ENCODE measurements around the gene GMDS. TPM values are rescaled to one million over a fixed set of nuclear protein-coding genes. Genes with fewer than 3 reads are reported as not detected.

GMDS gene
- total and polyA plus RNA-seq, 2 donors (not counting 1 experiment from before 2014, with no cell fraction given): 11.5 to 16.4 TPM

GRCh38 chr6:2188856-2189384 lies 56.5 kb downstream of the GMDS start:
- peaks cover 13% of the 10 kb centered on the region for H3K79me2 ChIP-seq (ENCODE audit: control insufficient read depth, insufficient read depth, low read length)
- POLR2A ChIA-PET: no interaction called here

GRCh38 chr6:2188397-2188796 lies 57.0 kb downstream of the GMDS start:
- no CpG with 5 or more reads among the region's 5 CpGs for WGBS (ENCODE audit: insufficient coverage)
- Mint-ChIP-seq H3K27ac (no peak overlapping the region), H3K9me3 (ENCODE audit: insufficient read depth) (no peaks in the 10 kb centered on the region), H3K4me1 (peaks cover 4% of the 10 kb centered on the region), H3K4me3 (no peak overlapping the region), H3K27me3 (no peaks in the 10 kb centered on the region)
- Histone ChIP-seq H3K9me3 (ENCODE audit: control extremely low read depth in 1 of 3, control insufficient read depth in 2 of 3, insufficient read depth in 1 of 3, low read length in 2 of 3) (peaks cover 0 to 17% (median 0%) of the 10 kb centered on the region in 3 donors), H4K20me1 (ENCODE audit: control insufficient read depth, insufficient read depth, low read length, poor library complexity, severe bottlenecking) (peaks cover 20% of the 10 kb centered on the region), H3K9ac (ENCODE audit: low read length) (no peak overlapping the region), H3K4me2 (replicated peaks; ENCODE audit: low read depth, low read length, poor library complexity, severe bottlenecking) (no peak overlapping the region), H2AFZ (ENCODE audit: insufficient read depth, low read depth, low read length, poor library complexity, severe bottlenecking) (no peak overlapping the region), H3K4me3 (ENCODE audit: control extremely low read depth in 1 of 5, extremely low read depth in 1 of 5, insufficient read depth in 1 of 5, low read depth in 2 of 5, low read length in 4 of 5) (no peak overlapping the region), H3K4me1 (ENCODE audit: control insufficient read depth in 2 of 2, insufficient read depth in 2 of 2, low read length in 2 of 2) (no peaks in the 10 kb centered on the region), H3K27me3 (replicated peaks in 1 of 4; ENCODE audit: control extremely low read depth in 1 of 4, control insufficient read depth in 3 of 4, insufficient read depth in 4 of 4, low read length in 3 of 4) (no peaks in the 10 kb centered on the region), H3K27ac (ENCODE audit: low read length in 2 of 2) (no peak overlapping the region), H3K79me2 (ENCODE audit: control insufficient read depth, insufficient read depth, low read length) (peaks cover 13% of the 10 kb centered on the region), H3K36me3 (replicated peaks in 1 of 2; ENCODE audit: control extremely low read depth in 1 of 2, control insufficient read depth in 1 of 2, extremely low read depth in 1 of 2, insufficient read depth in 2 of 2, low read length in 1 of 2) (no peaks in the 10 kb centered on the region)
- intact Hi-C loops (cut with micrococcal nuclease): no loop called here
- POLR2A ChIA-PET: no interaction called here
- ATAC-seq (ENCODE audit: low read depth) (no peak), DNase-seq (no peak)
- CTCF ChIA-PET: interaction anchor here (1.0 kb wide), 1 partner anchor 84 kb away, joined by 3 read pairs; no protein-coding TSS in a partner anchor
- TF ChIP-seq, protein P1, sequence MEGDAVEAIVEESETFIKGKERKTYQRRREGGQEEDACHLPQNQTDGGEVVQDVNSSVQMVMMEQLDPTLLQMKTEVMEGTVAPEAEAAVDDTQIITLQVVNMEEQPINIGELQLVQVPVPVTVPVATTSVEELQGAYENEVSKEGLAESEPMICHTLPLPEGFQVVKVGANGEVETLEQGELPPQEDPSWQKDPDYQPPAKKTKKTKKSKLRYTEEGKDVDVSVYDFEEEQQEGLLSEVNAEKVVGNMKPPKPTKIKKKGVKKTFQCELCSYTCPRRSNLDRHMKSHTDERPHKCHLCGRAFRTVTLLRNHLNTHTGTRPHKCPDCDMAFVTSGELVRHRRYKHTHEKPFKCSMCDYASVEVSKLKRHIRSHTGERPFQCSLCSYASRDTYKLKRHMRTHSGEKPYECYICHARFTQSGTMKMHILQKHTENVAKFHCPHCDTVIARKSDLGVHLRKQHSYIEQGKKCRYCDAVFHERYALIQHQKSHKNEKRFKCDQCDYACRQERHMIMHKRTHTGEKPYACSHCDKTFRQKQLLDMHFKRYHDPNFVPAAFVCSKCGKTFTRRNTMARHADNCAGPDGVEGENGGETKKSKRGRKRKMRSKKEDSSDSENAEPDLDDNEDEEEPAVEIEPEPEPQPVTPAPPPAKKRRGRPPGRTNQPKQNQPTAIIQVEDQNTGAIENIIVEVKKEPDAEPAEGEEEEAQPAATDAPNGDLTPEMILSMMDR (IDR thresholded peaks at IDR 0.05): no peak

More at GRCh38 chr6:2188856-2189384, 56.5 kb downstream of the GMDS start:
- Mint-ChIP-seq H3K9me3 (ENCODE audit: insufficient read depth) (no peaks in the 10 kb centered on the region), H3K27ac (no peak overlapping the region), H3K27me3 (no peaks in the 10 kb centered on the region), H3K4me1 (peaks cover 4% of the 10 kb centered on the region), H3K4me3 (no peak overlapping the region)
- intact Hi-C loops (cut with micrococcal nuclease): no loop called here
- TF ChIP-seq EZH2 (IDR thresholded peaks at IDR 0.05; ENCODE audit: borderline replicate concordance, insufficient read depth, low read depth, low read length, poor library complexity, severe bottlenecking): no peak
- TF ChIP-seq, protein P1 (IDR thresholded peaks at IDR 0.05): no peak
- no peak for ATAC-seq (ENCODE audit: low read depth)
- no peak overlapping the region for H3K27ac ChIP-seq (ENCODE audit: low read length in 2 of 2)
- no peak overlapping the region for H2AFZ ChIP-seq (ENCODE audit: insufficient read depth, low read depth, low read length, poor library complexity, severe bottlenecking)
- CTCF ChIA-PET: no interaction called here
- peaks cover 0 to 17% (median 0%) of the 10 kb centered on the region in 3 donors for H3K9me3 ChIP-seq (ENCODE audit: control extremely low read depth in 1 of 3, control insufficient read depth in 2 of 3, insufficient read depth in 1 of 3, low read length in 2 of 3)
- H3K36me3 ChIP-seq (replicated peaks in 1 of 2; ENCODE audit: control extremely low read depth in 1 of 2, control insufficient read depth in 1 of 2, extremely low read depth in 1 of 2, insufficient read depth in 2 of 2, low read length in 1 of 2): no peaks in the 10 kb centered on the region
- no peaks in the 10 kb centered on the region for H3K4me1 ChIP-seq (ENCODE audit: control insufficient read depth in 2 of 2, insufficient read depth in 2 of 2, low read length in 2 of 2)
- no peak overlapping the region for H3K9ac ChIP-seq (ENCODE audit: low read length)
- H3K4me2 ChIP-seq (replicated peaks; ENCODE audit: low read depth, low read length, poor library complexity, severe bottlenecking): no peak overlapping the region
- H3K4me3 ChIP-seq (ENCODE audit: control extremely low read depth in 1 of 5, extremely low read depth in 1 of 5, insufficient read depth in 1 of 5, low read depth in 2 of 5, low read length in 4 of 5): no peak overlapping the region
- H4K20me1 ChIP-seq (ENCODE audit: control insufficient read depth, insufficient read depth, low read length, poor library complexity, severe bottlenecking): peaks cover 20% of the 10 kb centered on the region
- DNase-seq: no peak
- no peaks in the 10 kb centered on the region for H3K27me3 ChIP-seq (replicated peaks in 1 of 4; ENCODE audit: control extremely low read depth in 1 of 4, control insufficient read depth in 3 of 4, insufficient read depth in 4 of 4, low read length in 3 of 4)
- WGBS (ENCODE audit: insufficient coverage): 83% methylated on average over 2 of the region's 3 CpGs
